GM12878 (cell line): ENCODE results near the gene NPB. TPM values are rescaled to one million over a fixed set of nuclear protein-coding genes. Genes with fewer than 3 reads are reported as not detected.

ENCODE experiments used
- ATAC-seq: fragments of 200-7000 bp; cut with Tn5 transposase; 3 replicates; pipeline ENCODE4 v1.9.1; 2020; ENCODE audit warnings: mild to moderate bottlenecking, moderate library complexity
- BruUV-seq: library from RNA; stranded (reverse); fragments of 400-500 nt; replicated peaks from 2 replicates; lab custom pipeline; 2021; lab: Mats Ljungman, UMichigan
- CTCF ChIA-PET: fragments of 300-600 bp; sonication (Branson Sonifier 250); formaldehyde crosslinking; extraction: SDS; loops from one replicate; lab custom pipeline; 2021; ENCODE audit warnings: inconsistent platforms; lab: Yijun Ruan, JAX
- POLR2A ChIA-PET: fragments of 350-600 bp; formaldehyde crosslinking; extraction: SDS; loops from one replicate; lab custom pipeline; 2021; ENCODE audit warnings: inconsistent platforms; lab: Charles Lee
- RAD21 ChIA-PET: fragments of 300-600 bp; sonication (Branson Sonifier 250); formaldehyde crosslinking; loops from one replicate; lab custom pipeline; 2023; ENCODE audit warnings: antibody characterized with exemption; ENCODE audit not compliant: unreplicated experiment; lab: Charles Lee
- SMC1A ChIA-PET: fragments of 300-600 bp; sonication (Branson Sonifier 250); formaldehyde crosslinking; loops from one replicate; lab custom pipeline; 2023; ENCODE audit not compliant: unreplicated experiment, uncharacterized antibody; lab: Charles Lee
- DNase-seq: peaks from one replicate; pipeline ENCODE4 v3.0.0-alpha.2; 2011; ENCODE audit warnings: low read depth, low spot score
- FAIRE-seq: peaks from 3 replicates; lab custom pipeline; 2011; peaks lifted over from hg19 to GRCh38; lab: Jason Lieb, UNC
- H2AFZ ChIP-seq: 2 replicates; pipeline ENCODE4 v1.6.0; 2011; ENCODE audit warnings: low read depth, low read length, control low read depth; ENCODE audit not compliant: control insufficient read depth
- H3K27ac ChIP-seq: 2 replicates; pipeline ENCODE4 v1.5.1; 2011; ENCODE audit warnings: control low read depth; ENCODE audit not compliant: control insufficient read depth, insufficient read depth
- H3K27me3 ChIP-seq, 2 experiments: replicated peaks in 1 of 2; 2 replicates each; pipeline versions ENCODE4 v1.6.0 to v1.6.1; 2011; ENCODE audit warnings: low read length in 1 of 2; ENCODE audit not compliant: control insufficient read depth in 2 of 2, insufficient read depth in 2 of 2
- H3K36me3 ChIP-seq, 2 experiments: 2 replicates each; pipeline ENCODE4 v1.5.1; 2011; ENCODE audit warnings: low read length in 1 of 2; ENCODE audit not compliant: control insufficient read depth in 2 of 2, insufficient read depth in 2 of 2
- H3K4me1 ChIP-seq: 2 replicates; pipeline ENCODE4 v1.6.1; 2011; ENCODE audit warnings: mild to moderate bottlenecking, low read length, moderate library complexity, mixed read lengths; ENCODE audit not compliant: control insufficient read depth, insufficient read depth
- H3K4me2 ChIP-seq: 2 replicates; pipeline ENCODE4 v1.6.0; 2011; ENCODE audit warnings: control low read depth; ENCODE audit not compliant: control insufficient read depth, insufficient read depth
- H3K4me3 ChIP-seq: fragments of 200-600 bp; sonication (generic); 2 replicates; pipeline ENCODE4 v1.5.1; 2016
- H3K79me2 ChIP-seq: 2 replicates; pipeline ENCODE4 v1.6.0; 2011; ENCODE audit warnings: low read length; ENCODE audit not compliant: control insufficient read depth, insufficient read depth
- H3K9ac ChIP-seq: 2 replicates; pipeline ENCODE4 v1.8.0; 2011; ENCODE audit warnings: low read length, control low read depth, mixed read lengths; ENCODE audit not compliant: control insufficient read depth, insufficient read depth
- H3K9me3 ChIP-seq: replicated peaks from 3 replicates; pipeline ENCODE4 v1.5.1; 2011; ENCODE audit warnings: mild to moderate bottlenecking, low read length; ENCODE audit not compliant: control insufficient read depth, insufficient read depth
- H4K20me1 ChIP-seq: 2 replicates; pipeline ENCODE4 v1.6.0; 2011; ENCODE audit not compliant: control insufficient read depth, insufficient read depth
- BACH1 ChIP-seq: fragments of 450-650 bp; IDR thresholded peaks from 2 replicates; pipeline ENCODE4 v1.6.1; 2017; ENCODE audit warnings: mild to moderate bottlenecking, borderline replicate concordance
- ZNF622 ChIP-seq: fragments of 450-650 bp; IDR thresholded peaks from 2 replicates; pipeline ENCODE4 v1.6.1; 2017; ENCODE audit warnings: mild to moderate bottlenecking, inconsistent platforms
- WGBS: methylation state at CpG from one replicate; pipeline ENCODE4 v1.1.6; 2016; ENCODE audit warnings: low lambda C conversion rate; ENCODE audit not compliant: insufficient replicate concordance, insufficient coverage; ENCODE audit errors: missing lambda C conversion rate; 5-methylcytosine and 5-hydroxymethylcytosine counted together
- in situ Hi-C: fragments of 300-500 bp; cut with MboI; formaldehyde crosslinking; loops from 9 replicates; pipeline ENCODE4 v1.14.3; 2018; ENCODE audit warnings: mixed read lengths
- intact Hi-C: fragments of 100-400 bp; cut with micrococcal nuclease; formaldehyde crosslinking; loops from one replicate; pipeline ENCODE4 v1.14.2; 2022; ENCODE audit not compliant: unreplicated experiment
- polyA plus RNA-seq, 11 experiments: library from polyadenylated mRNA; depleted of rRNA in 4 of 11; unstranded in 6 of 11; stranded (reverse) in 5 of 11; fragments of >200 nt; fragmentation: Nextera tagmentation in 4 of 11; fragmentation: Illumina TruSeq in 1 of 11; extraction: Ambion mirVana in 4 of 11; extraction: Trizol in 1 of 11; gene quantifications; 1 replicate in 1 of 11; 2 replicates in 10 of 11; pipeline versions ENCODE4 v1.2.1 to v1.2.3, GENCODE V29; 2011 to 2016; ENCODE audit warnings: inconsistent platforms in 2 of 11, missing spikeins in 2 of 11, low read depth in 1 of 11
- total RNA-seq, 4 experiments: library from RNA; depleted of rRNA in 3 of 4; stranded (reverse); fragments of >200 nt in 3 of 4; fragmentation: Illumina TruSeq in 1 of 4; extraction: Trizol in 1 of 4; gene quantifications; 2 replicates each; pipeline versions ENCODE4 v1.2.1 to v1.2.3, GENCODE V29; 2013 to 2021

The NPB gene
- total and polyA plus RNA-seq, 10 of the 15 experiments (the other 5 are each of a cell fraction or from before 2014, with no cell fraction given), result 0.03 to 0.40 (median 0.15) TPM; not detected in 2

GRCh38 chr17:81923302-81924260 is 21.5 kb downstream of the NPB start:
- no peaks in the 10 kb centered on the region for H3K9me3 ChIP-seq
- POLR2A ChIA-PET, result interaction anchor here (0.7 to 1.6 kb wide), 3 partner anchors 13 to 44 kb away, joined by 3 read pairs; no protein-coding TSS in a partner anchor
- BruUV-seq, result no TSS peak
- H3K27ac ChIP-seq, result peak overlapping the region; percentile 73
- RAD21 ChIA-PET, result interaction anchor here (0.9 kb wide), 1 partner anchor 97 kb away, joined by 3 read pairs; no protein-coding TSS in a partner anchor
- intact Hi-C loops, result no loop called here
- H2AFZ ChIP-seq, result no peak overlapping the region
- CTCF ChIA-PET, result interaction anchor here (0.7 to 1.9 kb wide), 5 partner anchors 11 to 99 kb away, joined by 3 to 5 read pairs (median 4); partner anchors contain the start of genes CENPX and LRRC45
- peak; percentile 89 for TF ChIP-seq BACH1
- no peak for TF ChIP-seq ZNF622
- FAIRE-seq, result no peak
- H3K4me1 ChIP-seq, result peaks cover 13% of the 10 kb centered on the region
- peak overlapping the region; percentile 83 for H3K4me2 ChIP-seq
- SMC1A ChIA-PET, result no interaction called here
- ATAC-seq, result no peak
- peak overlapping the region; percentile 63 for H3K4me3 ChIP-seq
- H3K27me3 ChIP-seq, result no peaks in the 10 kb centered on the region
- H3K9ac ChIP-seq, result peak overlapping the region; percentile 60
- peaks cover 39% of the 10 kb centered on the region for H3K79me2 ChIP-seq
- H4K20me1 ChIP-seq, result no peaks in the 10 kb centered on the region; the same call in 1 of the 2 replicates
- DNase-seq, result no peak
- peaks cover 3 to 8% of the 10 kb centered on the region in 2 experiments; a peak in 3 of 4 replicates for H3K36me3 ChIP-seq
- WGBS, result 59% methylated on average over 30 of the region's 32 CpGs
- in situ Hi-C loops, result no loop called here
